HL-60 (cell line): ENCODE results near the gene ST7.

Experiments
- GABPA ChIP-seq: IDR thresholded peaks from 2 replicates; pipeline ENCODE4 v1.6.1; 2012; ENCODE audit warnings: low read depth
- SPI1 ChIP-seq: IDR thresholded peaks from 2 replicates; pipeline ENCODE4 v1.6.1; 2012; ENCODE audit warnings: low read depth, mild to moderate bottlenecking, borderline replicate concordance
- TF ChIP-seq, protein P1 (sequence below): IDR thresholded peaks from one replicate; pipeline ENCODE4 v1.5.1; 2011; ENCODE audit warnings: low read length, control low read depth, inconsistent platforms; ENCODE audit not compliant: insufficient read depth

DNA sequence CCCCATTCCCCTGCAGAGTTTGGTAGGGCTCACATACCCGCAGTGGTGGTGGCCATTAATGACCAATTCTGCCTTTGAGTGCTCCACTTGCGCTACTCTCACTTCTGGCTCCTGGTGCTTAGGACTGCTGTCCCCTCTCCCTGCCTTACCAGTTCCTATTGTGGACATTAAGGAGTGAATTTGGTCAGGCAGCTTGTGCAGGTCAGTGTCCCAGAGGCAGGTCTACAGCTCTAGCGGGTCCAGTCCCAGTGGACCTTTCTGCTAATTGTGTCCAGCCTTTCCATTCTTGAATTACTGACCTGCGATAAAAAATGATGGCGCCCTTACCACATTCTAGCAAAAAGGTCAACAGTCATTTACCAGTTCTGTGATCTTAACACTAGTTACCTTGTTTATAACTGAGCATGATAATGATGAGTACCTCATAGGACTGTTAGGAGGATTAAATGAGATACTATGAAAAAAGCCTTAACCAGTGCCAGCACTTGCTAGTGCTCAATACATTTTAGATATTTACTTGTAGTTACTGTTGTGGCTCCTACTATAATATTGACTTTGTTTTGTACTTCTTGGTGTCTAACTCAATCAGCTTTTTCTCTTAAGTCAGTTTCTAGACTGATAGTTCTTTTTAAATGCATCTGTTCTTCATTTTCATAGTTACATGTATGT lies 14.1 kb downstream of the ST7 start:
- TF ChIP-seq GABPA (no peak), SPI1 (no peak)
- TF ChIP-seq, protein P1, sequence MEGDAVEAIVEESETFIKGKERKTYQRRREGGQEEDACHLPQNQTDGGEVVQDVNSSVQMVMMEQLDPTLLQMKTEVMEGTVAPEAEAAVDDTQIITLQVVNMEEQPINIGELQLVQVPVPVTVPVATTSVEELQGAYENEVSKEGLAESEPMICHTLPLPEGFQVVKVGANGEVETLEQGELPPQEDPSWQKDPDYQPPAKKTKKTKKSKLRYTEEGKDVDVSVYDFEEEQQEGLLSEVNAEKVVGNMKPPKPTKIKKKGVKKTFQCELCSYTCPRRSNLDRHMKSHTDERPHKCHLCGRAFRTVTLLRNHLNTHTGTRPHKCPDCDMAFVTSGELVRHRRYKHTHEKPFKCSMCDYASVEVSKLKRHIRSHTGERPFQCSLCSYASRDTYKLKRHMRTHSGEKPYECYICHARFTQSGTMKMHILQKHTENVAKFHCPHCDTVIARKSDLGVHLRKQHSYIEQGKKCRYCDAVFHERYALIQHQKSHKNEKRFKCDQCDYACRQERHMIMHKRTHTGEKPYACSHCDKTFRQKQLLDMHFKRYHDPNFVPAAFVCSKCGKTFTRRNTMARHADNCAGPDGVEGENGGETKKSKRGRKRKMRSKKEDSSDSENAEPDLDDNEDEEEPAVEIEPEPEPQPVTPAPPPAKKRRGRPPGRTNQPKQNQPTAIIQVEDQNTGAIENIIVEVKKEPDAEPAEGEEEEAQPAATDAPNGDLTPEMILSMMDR, result no peak
